HG02970 (cell line): ENCODE measurements around the gene BOD1L1.

Source experiments
- ATAC-seq: cut with Tn5 transposase; IDR thresholded peaks from one replicate; pipeline ENCODE4 v1.9.1; 2021; ENCODE audit warnings: mild to moderate bottlenecking, moderate library complexity, moderate number of reproducible peaks; ENCODE audit not compliant: unreplicated experiment, low FRiP score

The BOD1L1 gene

GRCh38 chr4:13626492-13627177 lies 890 bp downstream of the BOD1L1 start:
- ATAC-seq: no peak

DNA sequence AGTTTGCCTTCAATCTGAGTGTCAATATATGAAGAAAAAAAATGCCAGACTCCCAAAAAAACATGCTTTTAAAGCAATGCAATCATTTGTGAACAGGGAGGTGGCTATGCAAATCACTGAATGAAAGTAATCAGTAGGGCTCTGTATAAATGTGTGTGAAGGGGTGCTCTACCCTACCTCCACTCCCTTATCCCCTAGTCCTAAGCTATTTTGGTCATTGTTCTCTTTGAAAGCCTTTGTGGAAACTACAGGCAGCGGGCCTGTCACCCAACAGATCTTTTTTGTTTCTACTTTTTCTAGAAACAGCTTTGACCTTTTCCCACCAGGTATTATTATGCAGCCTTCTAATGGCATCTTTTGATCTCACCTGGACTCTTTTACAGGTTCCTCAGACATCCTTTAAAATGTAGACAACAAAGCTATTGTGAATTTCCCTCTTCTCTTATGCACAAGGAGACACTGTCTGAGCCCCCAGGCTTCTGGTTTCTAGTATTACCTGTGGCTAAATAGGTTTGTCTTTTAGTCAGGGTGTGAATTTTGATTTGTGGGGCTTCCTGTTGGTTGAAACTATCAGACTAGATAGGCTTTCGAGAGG lies 9.2 kb downstream of the BOD1L1 start:
- no peak for ATAC-seq

DNA sequence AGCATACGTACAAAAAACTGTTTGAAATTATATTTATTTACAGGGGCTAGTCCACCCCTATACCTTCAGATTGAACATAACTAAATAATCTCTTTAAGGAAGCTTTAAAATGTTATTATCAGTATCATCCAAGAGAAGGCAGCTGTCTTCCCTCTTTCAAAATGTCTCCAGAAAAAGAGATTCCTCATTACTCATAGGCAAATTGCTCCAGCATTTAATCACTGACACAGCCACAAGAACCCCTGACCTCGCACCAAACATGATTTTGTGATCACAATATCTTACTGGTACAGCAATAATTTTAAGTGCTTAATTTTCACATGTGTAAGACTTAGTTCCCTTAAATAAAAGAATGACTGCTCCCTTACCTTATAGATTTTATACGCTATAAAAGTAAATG lies 9.7 kb downstream of the BOD1L1 start:
- no peak for ATAC-seq

DNA sequence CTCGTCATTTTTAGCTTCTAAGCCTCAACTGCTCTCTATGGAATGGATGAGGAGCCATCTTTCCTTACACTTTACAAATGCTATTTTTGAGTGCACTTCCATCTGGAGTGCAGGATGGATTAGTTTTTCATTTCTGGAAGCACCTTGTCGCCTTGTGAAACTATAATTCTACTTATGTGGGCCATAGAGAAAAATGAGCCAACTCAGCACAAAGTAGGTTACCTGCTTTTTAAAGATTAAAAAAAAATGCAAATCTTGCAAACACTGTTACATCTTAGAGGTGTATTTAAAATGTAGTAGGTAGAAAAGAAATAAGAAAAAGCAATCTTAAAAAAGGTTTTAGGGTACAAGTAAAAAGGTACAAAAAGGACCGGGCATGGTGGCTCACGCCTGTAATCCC lies 10.9 kb downstream of the BOD1L1 start:
- ATAC-seq: no peak

GRCh38 chr4:13615161-13615560 lies 12.4 kb downstream of the BOD1L1 start:
- no peak for ATAC-seq

GRCh38 chr4:13612569-13612968 lies 15.0 kb downstream of the BOD1L1 start:
- ATAC-seq: no peak

GRCh38 chr4:13611283-13611842 lies 16.2 kb downstream of the BOD1L1 start:
- ATAC-seq: peak; percentile 99

- no peak for ATAC-seq
Observed at GRCh38 chr4:13605330-13605729, 22.2 kb downstream of the BOD1L1 start.

DNA sequence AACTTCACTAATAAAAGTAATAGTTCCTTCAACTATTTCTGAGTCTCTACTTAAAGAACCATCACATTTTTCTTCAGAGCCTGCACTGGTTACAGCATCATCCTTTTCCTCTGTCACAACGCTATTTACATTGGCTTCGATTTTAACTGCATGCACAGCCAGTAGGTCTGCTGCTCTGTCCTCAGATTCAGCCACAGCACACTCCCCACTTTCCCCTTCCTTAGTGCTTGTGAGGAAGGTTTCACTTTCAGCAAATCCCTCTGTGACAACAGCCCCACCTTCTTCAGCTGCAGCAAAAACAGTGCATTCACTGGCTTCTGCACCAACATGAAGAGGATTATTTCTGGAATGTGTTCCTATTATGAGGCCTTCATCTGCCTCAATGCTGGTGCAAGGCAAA lies 25.7 kb downstream of the BOD1L1 start:
- no peak for ATAC-seq

DNA sequence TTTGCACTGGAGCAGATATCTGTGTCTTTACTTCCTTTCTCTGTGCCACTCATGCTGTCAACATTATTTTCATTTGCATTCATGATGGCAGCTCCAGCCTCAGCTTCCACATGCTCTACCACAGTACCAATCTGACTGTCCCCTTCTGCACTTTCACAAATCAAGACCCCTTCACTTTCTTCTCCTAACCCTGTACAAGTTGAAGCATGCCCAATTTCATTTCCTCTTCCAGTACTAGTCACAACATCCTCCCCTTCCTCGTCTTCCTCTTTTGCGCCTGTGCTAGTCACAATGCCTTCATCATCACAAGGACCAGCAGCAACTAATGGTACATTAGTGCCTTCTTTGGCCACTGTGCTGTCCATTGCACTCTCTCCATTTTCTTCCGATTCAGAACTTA lies 26.5 kb downstream of the BOD1L1 start:
- ATAC-seq: no peak

DNA sequence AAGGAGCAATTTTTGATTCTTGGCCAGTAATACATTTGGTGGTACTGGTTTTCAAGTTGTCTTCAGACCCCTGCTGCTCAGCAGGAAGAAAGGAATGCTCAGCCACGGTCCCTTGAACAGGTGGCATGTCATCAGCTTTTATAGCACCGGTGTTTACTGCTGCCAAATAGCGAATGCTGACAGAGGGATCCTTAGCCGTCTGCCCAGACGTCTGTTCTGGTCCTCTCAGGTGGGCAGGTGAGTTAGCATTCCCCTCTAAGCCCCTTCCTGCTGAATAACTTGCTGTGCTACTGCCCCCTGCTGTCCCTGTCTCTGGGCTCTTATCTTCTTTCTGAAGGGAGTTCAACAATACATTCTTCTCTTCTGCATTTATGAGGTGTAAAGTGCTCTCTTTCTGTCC lies 28.4 kb downstream of the BOD1L1 start:
- no peak for ATAC-seq

- no peak for ATAC-seq
Observed at GRCh38 chr4:13597604-13598003, 29.9 kb downstream of the BOD1L1 start.

DNA sequence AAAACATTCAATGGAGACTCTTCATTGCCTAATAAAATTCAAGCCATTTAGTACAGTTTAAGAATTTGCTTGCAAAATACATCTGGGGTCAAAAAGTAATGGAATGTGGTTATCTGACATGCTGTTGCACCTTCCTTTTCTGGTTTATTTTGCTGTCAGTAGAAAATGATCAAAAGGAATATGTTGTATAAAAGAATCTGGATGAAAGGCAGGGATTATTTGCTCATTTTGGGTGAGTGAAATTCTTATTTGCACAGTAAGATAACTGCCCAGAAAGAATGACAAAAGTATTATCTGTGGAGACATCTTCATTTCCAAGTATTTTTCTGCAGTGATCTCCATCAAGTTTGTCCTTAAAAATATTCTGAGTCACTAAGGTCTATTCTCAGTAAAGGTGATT lies 30.4 kb downstream of the BOD1L1 start:
- no peak for ATAC-seq

GRCh38 chr4:13592220-13592619 lies 35.3 kb downstream of the BOD1L1 start:
- no peak for ATAC-seq

- ATAC-seq: no peak
Observed at GRCh38 chr4:13590766-13591165, 36.8 kb downstream of the BOD1L1 start.

GRCh38 chr4:13588954-13589353 lies 38.6 kb downstream of the BOD1L1 start:
- ATAC-seq: no peak

DNA sequence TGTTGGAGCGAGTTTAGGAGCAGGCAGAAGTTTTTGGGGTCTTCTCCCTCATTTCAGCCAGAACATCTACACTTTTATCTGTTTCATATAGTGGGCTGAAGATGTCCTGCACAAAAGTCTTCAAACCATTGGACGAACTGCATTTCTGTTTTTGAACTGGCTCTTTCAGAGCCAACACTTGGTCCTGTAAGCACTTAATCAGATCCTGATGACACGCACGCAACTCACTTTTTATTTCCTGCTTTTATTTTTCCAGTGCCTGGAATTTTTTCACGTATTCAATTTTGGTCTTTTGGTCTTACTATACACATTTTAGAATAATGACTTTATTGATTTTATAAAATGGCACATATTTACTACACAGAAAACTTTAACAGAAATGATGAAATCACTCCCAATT lies 43.0 kb downstream of the BOD1L1 start:
- ATAC-seq: no peak

- no peak for ATAC-seq
Observed at GRCh38 chr4:13580036-13580435, 47.5 kb downstream of the BOD1L1 start.

DNA sequence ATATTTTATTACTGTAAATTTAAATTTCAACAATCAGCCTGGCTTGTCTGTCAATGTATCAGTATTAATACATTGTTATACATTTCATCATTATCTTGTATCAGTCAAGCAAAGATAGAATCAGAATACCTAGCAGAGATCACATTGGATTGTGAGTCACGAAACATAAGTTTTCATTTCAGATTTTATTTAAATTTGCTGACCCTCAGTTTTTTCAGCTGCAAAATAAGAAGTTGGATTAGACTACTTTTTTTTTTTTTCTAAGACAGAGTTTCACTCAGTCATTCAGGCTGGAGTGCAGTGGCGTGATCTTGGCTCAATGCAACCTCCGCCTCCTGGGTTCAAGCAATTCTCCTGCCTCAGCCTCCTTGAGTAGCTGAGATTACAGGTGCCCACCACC lies 49.9 kb downstream of the BOD1L1 start:
- ATAC-seq: no peak

GRCh38 chr4:13570916-13571315 lies 56.6 kb downstream of the BOD1L1 start:
- no peak for ATAC-seq

- ATAC-seq: no peak
Observed at GRCh38 chr4:13567125-13567524, 60.4 kb downstream of the BOD1L1 start.

DNA sequence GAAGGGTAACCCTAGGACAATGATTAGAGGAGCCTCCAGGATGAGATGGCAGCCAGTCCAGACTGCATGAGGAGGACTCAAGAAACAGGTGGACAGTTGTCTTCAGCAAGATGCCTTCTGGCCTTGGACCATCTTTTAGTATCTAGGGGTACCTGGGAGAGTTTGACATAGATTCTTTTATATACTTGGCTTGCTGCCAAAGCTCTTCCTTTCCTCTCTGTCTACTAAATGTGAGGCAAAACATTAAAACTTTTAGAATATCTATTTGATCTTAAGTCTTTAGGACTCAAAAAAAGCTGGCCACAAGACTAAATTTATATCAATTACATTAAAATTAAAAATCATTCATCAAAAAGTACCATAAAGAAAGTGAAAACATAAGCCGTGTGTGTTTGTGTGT lies 64.6 kb downstream of the BOD1L1 start:
- ATAC-seq: no peak
